ENCODE measurements around the gene ZNF438.

- TF ChIP-seq CTCF (IDR thresholded peaks at IDR 0.05) = no peak
- TF ChIP-seq POLR2AphosphoS5 (IDR thresholded peaks at IDR 0.05) = no peak
- TF ChIP-seq POLR2A (IDR thresholded peaks at IDR 0.05) = no peak
- TF ChIP-seq EP300 (IDR thresholded peaks at IDR 0.05) = no peak
Observed at GRCh38 chr10:30821994-30822692, 209.5 kb downstream of the ZNF438 start.
